Measurements from ENCODE around the gene CYB561A3. TPM values are rescaled to one million over a fixed set of nuclear protein-coding genes. Genes with fewer than 3 reads are reported as not detected.

CYB561A3 gene
- total and polyA plus RNA-seq, 2 experiments from 2014 or later, result 9.8 to 30.8 TPM

DNA sequence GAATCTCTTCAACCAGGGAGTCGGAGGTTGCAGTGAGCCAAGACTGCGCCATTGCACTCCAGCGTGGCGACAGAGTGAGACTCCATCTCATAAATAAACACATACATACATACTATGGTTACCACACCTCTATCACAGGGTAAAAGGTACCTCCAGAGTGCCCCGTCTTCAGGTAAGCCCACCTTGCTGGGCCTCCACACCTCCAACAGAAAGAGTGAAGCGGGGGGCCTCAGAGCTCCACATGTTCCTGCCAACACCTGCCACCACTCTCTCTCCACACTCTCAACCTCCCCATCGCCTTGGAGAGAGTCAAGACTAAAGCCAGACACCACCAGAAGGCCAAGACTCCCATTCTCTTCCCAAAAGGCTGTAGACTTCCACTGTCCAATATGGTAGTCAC lies 56.3 kb downstream of the CYB561A3 start:
- Histone ChIP-seq H3K27me3 (ENCODE audit: insufficient read depth) (no peaks in the 10 kb centered on the region), H3K9me2 (ENCODE audit: insufficient read depth) (no peaks in the 10 kb centered on the region), H3K36me3 (ENCODE audit: insufficient read depth) (peaks cover 81% of the 10 kb centered on the region), H3K27ac (ENCODE audit: low read depth) (no peak overlapping the region), H4K20me1 (replicated peaks; ENCODE audit: insufficient read depth) (peaks cover 33% of the 10 kb centered on the region; the same call in 1 of the 2 replicates), H2AFZ (no peak overlapping the region), H3K4me2 (no peak overlapping the region), H3K4me3 (no peak overlapping the region), H3K4me1 (ENCODE audit: insufficient read depth) (no peaks in the 10 kb centered on the region), H3K79me2 (replicated peaks; ENCODE audit: insufficient read depth) (peaks cover 5% of the 10 kb centered on the region; the same call in 1 of the 2 replicates), H3F3A (replicated peaks; ENCODE audit: low read depth) (0 out of 2 replicates have a peak, but pooled peaks cover 8% of the 10 kb centered on the region)
- Mint-ChIP-seq H3K27me3 (ENCODE audit: insufficient read depth, low read depth, poor library complexity) (peaks cover under 1% of the 10 kb centered on the region), H3K27ac (no peak overlapping the region), H3K4me1 (no peaks in the 10 kb centered on the region; the same call in 2 of the 3 replicates), H3K4me3 (no peak overlapping the region), H3K36me3 (ENCODE audit: low read depth) (peaks cover 47% of the 10 kb centered on the region), H3K9me3 (no peaks in the 10 kb centered on the region)
- DNase-seq (ENCODE audit: low spot score) (no peak), ATAC-seq (no peak)
- TF ChIP-seq, protein P1, sequence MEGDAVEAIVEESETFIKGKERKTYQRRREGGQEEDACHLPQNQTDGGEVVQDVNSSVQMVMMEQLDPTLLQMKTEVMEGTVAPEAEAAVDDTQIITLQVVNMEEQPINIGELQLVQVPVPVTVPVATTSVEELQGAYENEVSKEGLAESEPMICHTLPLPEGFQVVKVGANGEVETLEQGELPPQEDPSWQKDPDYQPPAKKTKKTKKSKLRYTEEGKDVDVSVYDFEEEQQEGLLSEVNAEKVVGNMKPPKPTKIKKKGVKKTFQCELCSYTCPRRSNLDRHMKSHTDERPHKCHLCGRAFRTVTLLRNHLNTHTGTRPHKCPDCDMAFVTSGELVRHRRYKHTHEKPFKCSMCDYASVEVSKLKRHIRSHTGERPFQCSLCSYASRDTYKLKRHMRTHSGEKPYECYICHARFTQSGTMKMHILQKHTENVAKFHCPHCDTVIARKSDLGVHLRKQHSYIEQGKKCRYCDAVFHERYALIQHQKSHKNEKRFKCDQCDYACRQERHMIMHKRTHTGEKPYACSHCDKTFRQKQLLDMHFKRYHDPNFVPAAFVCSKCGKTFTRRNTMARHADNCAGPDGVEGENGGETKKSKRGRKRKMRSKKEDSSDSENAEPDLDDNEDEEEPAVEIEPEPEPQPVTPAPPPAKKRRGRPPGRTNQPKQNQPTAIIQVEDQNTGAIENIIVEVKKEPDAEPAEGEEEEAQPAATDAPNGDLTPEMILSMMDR (conservative IDR thresholded peaks at IDR 0.05; ENCODE audit: low read depth in 2 of 2), result no peak
- no peak for TF ChIP-seq CREB1 (CRISPR knock-in tag; IDR thresholded peaks at IDR 0.05; ENCODE audit: low read depth)
- TF ChIP-seq EZH2 (IDR thresholded peaks at IDR 0.05; ENCODE audit: low read depth, unreplicated experiment), result no peak
- no peak for TF ChIP-seq JUNB (IDR thresholded peaks at IDR 0.05; ENCODE audit: unreplicated experiment)
- TF ChIP-seq ZNF331 (CRISPR knock-in tag; IDR thresholded peaks at IDR 0.05; ENCODE audit: low read depth), result no peak
- no peak for TF ChIP-seq EZH2phosphoT487 (IDR thresholded peaks at IDR 0.05; ENCODE audit: unreplicated experiment)
- TF ChIP-seq, protein P2, sequence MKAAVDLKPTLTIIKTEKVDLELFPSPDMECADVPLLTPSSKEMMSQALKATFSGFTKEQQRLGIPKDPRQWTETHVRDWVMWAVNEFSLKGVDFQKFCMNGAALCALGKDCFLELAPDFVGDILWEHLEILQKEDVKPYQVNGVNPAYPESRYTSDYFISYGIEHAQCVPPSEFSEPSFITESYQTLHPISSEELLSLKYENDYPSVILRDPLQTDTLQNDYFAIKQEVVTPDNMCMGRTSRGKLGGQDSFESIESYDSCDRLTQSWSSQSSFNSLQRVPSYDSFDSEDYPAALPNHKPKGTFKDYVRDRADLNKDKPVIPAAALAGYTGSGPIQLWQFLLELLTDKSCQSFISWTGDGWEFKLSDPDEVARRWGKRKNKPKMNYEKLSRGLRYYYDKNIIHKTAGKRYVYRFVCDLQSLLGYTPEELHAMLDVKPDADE (IDR thresholded peaks at IDR 0.05), result no peak
- no peak for TF ChIP-seq POLR2AphosphoS5 (IDR thresholded peaks at IDR 0.05; ENCODE audit: low read depth)
- no peak for TF ChIP-seq STAT1 (IDR thresholded peaks at IDR 0.05; ENCODE audit: unreplicated experiment)
- no peak for TF ChIP-seq ZNF114 (CRISPR knock-in tag; IDR thresholded peaks at IDR 0.05)
- no peak for TF ChIP-seq NANOG (IDR thresholded peaks at IDR 0.05; ENCODE audit: borderline replicate concordance)
- TF ChIP-seq, protein P3, sequence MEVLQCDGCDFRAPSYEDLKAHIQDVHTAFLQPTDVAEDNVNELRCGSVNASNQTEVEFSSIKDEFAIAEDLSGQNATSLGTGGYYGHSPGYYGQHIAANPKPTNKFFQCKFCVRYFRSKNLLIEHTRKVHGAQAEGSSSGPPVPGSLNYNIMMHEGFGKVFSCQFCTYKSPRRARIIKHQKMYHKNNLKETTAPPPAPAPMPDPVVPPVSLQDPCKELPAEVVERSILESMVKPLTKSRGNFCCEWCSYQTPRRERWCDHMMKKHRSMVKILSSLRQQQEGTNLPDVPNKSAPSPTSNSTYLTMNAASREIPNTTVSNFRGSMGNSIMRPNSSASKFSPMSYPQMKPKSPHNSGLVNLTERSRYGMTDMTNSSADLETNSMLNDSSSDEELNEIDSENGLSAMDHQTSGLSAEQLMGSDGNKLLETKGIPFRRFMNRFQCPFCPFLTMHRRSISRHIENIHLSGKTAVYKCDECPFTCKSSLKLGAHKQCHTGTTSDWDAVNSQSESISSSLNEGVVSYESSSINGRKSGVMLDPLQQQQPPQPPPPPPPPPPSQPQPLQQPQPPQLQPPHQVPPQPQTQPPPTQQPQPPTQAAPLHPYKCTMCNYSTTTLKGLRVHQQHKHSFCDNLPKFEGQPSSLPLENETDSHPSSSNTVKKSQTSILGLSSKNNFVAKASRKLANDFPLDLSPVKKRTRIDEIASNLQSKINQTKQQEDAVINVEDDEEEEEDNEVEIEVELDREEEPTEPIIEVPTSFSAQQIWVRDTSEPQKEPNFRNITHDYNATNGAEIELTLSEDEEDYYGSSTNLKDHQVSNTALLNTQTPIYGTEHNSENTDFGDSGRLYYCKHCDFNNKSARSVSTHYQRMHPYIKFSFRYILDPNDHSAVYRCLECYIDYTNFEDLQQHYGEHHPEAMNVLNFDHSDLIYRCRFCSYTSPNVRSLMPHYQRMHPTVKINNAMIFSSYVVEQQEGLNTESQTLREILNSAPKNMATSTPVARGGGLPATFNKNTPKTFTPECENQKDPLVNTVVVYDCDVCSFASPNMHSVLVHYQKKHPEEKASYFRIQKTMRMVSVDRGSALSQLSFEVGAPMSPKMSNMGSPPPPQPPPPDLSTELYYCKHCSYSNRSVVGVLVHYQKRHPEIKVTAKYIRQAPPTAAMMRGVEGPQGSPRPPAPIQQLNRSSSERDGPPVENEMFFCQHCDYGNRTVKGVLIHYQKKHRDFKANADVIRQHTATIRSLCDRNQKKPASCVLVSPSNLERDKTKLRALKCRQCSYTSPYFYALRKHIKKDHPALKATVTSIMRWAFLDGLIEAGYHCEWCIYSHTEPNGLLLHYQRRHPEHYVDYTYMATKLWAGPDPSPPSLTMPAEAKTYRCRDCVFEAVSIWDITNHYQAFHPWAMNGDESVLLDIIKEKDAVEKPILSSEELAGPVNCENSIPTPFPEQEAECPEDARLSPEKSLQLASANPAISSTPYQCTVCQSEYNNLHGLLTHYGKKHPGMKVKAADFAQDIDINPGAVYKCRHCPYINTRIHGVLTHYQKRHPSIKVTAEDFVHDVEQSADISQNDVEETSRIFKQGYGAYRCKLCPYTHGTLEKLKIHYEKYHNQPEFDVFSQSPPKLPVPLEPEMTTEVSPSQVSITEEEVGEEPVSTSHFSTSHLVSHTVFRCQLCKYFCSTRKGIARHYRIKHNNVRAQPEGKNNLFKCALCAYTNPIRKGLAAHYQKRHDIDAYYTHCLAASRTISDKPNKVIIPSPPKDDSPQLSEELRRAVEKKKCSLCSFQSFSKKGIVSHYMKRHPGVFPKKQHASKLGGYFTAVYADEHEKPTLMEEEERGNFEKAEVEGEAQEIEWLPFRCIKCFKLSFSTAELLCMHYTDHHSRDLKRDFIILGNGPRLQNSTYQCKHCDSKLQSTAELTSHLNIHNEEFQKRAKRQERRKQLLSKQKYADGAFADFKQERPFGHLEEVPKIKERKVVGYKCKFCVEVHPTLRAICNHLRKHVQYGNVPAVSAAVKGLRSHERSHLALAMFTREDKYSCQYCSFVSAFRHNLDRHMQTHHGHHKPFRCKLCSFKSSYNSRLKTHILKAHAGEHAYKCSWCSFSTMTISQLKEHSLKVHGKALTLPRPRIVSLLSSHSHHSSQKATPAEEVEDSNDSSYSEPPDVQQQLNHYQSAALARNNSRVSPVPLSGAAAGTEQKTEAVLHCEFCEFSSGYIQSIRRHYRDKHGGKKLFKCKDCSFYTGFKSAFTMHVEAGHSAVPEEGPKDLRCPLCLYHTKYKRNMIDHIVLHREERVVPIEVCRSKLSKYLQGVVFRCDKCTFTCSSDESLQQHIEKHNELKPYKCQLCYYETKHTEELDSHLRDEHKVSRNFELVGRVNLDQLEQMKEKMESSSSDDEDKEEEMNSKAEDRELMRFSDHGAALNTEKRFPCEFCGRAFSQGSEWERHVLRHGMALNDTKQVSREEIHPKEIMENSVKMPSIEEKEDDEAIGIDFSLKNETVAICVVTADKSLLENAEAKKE (CRISPR knock-in tag; IDR thresholded peaks at IDR 0.05), result no peak
- TF ChIP-seq, protein P4, sequence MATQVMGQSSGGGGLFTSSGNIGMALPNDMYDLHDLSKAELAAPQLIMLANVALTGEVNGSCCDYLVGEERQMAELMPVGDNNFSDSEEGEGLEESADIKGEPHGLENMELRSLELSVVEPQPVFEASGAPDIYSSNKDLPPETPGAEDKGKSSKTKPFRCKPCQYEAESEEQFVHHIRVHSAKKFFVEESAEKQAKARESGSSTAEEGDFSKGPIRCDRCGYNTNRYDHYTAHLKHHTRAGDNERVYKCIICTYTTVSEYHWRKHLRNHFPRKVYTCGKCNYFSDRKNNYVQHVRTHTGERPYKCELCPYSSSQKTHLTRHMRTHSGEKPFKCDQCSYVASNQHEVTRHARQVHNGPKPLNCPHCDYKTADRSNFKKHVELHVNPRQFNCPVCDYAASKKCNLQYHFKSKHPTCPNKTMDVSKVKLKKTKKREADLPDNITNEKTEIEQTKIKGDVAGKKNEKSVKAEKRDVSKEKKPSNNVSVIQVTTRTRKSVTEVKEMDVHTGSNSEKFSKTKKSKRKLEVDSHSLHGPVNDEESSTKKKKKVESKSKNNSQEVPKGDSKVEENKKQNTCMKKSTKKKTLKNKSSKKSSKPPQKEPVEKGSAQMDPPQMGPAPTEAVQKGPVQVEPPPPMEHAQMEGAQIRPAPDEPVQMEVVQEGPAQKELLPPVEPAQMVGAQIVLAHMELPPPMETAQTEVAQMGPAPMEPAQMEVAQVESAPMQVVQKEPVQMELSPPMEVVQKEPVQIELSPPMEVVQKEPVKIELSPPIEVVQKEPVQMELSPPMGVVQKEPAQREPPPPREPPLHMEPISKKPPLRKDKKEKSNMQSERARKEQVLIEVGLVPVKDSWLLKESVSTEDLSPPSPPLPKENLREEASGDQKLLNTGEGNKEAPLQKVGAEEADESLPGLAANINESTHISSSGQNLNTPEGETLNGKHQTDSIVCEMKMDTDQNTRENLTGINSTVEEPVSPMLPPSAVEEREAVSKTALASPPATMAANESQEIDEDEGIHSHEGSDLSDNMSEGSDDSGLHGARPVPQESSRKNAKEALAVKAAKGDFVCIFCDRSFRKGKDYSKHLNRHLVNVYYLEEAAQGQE (IDR thresholded peaks at IDR 0.05; ENCODE audit: unreplicated experiment), result no peak

Measured in GM23338 (cell line).